Measurements from ENCODE around the gene KCNK10. TPM values are rescaled to one million over a fixed set of nuclear protein-coding genes. Genes with fewer than 3 reads are reported as not detected.

The KCNK10 gene
- total RNA-seq, 1 experiment from 2014 or later, result 0.96 TPM

DNA sequence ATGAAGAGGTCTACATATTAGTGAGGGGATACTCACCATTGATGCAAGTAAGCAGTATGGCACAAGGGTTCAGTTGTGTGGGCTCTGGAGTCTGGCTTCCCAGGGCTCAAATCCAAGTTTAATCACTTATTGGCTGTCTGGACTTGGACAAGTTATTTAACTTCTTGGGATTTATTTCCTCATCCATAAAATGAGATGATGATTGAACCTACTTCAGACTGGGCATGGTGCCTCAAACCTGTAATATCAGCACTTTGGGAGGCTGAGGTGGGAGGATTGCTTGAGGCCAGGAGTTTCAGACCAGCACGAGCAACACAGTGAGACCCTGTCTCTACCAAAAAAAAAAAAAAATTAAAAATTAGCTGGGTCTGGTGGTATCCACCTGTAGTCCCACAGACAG, 67.9 kb downstream of the KCNK10 start:
- Mint-ChIP-seq H3K27me3 (ENCODE audit: low read depth) (no peaks in the 10 kb centered on the region; the same call in 1 of the 2 replicates), H3K27ac (no peak overlapping the region), H3K4me1 (no peaks in the 10 kb centered on the region), H3K4me3 (no peak overlapping the region), H3K9me3 (no peaks in the 10 kb centered on the region), H3K36me3 (no peaks in the 10 kb centered on the region)
- ChIA-PET CTCF (no interaction called here), POLR2A (no interaction called here)
- TF ChIP-seq GABPB1 (CRISPR knock-in tag; IDR thresholded peaks at IDR 0.05), result no peak
- no peak for TF ChIP-seq CREM (CRISPR knock-in tag; IDR thresholded peaks at IDR 0.05)
- TF ChIP-seq, protein P1, sequence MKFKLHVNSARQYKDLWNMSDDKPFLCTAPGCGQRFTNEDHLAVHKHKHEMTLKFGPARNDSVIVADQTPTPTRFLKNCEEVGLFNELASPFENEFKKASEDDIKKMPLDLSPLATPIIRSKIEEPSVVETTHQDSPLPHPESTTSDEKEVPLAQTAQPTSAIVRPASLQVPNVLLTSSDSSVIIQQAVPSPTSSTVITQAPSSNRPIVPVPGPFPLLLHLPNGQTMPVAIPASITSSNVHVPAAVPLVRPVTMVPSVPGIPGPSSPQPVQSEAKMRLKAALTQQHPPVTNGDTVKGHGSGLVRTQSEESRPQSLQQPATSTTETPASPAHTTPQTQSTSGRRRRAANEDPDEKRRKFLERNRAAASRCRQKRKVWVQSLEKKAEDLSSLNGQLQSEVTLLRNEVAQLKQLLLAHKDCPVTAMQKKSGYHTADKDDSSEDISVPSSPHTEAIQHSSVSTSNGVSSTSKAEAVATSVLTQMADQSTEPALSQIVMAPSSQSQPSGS (CRISPR knock-in tag; IDR thresholded peaks at IDR 0.05; ENCODE audit: borderline replicate concordance, low read depth), result no peak
- TF ChIP-seq SMAD3 (CRISPR knock-in tag; IDR thresholded peaks at IDR 0.05; ENCODE audit: borderline replicate concordance), result no peak
- TF ChIP-seq TEAD4 (CRISPR knock-in tag; IDR thresholded peaks at IDR 0.05), result no peak
- TF ChIP-seq, protein P2, sequence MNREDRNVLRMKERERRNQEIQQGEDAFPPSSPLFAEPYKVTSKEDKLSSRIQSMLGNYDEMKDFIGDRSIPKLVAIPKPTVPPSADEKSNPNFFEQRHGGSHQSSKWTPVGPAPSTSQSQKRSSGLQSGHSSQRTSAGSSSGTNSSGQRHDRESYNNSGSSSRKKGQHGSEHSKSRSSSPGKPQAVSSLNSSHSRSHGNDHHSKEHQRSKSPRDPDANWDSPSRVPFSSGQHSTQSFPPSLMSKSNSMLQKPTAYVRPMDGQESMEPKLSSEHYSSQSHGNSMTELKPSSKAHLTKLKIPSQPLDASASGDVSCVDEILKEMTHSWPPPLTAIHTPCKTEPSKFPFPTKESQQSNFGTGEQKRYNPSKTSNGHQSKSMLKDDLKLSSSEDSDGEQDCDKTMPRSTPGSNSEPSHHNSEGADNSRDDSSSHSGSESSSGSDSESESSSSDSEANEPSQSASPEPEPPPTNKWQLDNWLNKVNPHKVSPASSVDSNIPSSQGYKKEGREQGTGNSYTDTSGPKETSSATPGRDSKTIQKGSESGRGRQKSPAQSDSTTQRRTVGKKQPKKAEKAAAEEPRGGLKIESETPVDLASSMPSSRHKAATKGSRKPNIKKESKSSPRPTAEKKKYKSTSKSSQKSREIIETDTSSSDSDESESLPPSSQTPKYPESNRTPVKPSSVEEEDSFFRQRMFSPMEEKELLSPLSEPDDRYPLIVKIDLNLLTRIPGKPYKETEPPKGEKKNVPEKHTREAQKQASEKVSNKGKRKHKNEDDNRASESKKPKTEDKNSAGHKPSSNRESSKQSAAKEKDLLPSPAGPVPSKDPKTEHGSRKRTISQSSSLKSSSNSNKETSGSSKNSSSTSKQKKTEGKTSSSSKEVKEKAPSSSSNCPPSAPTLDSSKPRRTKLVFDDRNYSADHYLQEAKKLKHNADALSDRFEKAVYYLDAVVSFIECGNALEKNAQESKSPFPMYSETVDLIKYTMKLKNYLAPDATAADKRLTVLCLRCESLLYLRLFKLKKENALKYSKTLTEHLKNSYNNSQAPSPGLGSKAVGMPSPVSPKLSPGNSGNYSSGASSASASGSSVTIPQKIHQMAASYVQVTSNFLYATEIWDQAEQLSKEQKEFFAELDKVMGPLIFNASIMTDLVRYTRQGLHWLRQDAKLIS (CRISPR knock-in tag; IDR thresholded peaks at IDR 0.05; ENCODE audit: borderline replicate concordance), result no peak
- no peak for TF ChIP-seq ZBTB21 (CRISPR knock-in tag; IDR thresholded peaks at IDR 0.05; ENCODE audit: borderline replicate concordance)
- TF ChIP-seq, protein P3, sequence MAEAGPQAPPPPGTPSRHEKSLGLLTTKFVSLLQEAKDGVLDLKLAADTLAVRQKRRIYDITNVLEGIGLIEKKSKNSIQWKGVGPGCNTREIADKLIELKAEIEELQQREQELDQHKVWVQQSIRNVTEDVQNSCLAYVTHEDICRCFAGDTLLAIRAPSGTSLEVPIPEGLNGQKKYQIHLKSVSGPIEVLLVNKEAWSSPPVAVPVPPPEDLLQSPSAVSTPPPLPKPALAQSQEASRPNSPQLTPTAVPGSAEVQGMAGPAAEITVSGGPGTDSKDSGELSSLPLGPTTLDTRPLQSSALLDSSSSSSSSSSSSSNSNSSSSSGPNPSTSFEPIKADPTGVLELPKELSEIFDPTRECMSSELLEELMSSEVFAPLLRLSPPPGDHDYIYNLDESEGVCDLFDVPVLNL (CRISPR knock-in tag; IDR thresholded peaks at IDR 0.05; ENCODE audit: borderline replicate concordance, low read depth), result no peak
- TF ChIP-seq SP1 (CRISPR knock-in tag; conservative IDR thresholded peaks at IDR 0.05), result no peak
- TF ChIP-seq GTF2I (CRISPR knock-in tag; conservative IDR thresholded peaks at IDR 0.05), result no peak
- TF ChIP-seq JUN (CRISPR knock-in tag; IDR thresholded peaks at IDR 0.05), result no peak
- TF ChIP-seq, protein P4, sequence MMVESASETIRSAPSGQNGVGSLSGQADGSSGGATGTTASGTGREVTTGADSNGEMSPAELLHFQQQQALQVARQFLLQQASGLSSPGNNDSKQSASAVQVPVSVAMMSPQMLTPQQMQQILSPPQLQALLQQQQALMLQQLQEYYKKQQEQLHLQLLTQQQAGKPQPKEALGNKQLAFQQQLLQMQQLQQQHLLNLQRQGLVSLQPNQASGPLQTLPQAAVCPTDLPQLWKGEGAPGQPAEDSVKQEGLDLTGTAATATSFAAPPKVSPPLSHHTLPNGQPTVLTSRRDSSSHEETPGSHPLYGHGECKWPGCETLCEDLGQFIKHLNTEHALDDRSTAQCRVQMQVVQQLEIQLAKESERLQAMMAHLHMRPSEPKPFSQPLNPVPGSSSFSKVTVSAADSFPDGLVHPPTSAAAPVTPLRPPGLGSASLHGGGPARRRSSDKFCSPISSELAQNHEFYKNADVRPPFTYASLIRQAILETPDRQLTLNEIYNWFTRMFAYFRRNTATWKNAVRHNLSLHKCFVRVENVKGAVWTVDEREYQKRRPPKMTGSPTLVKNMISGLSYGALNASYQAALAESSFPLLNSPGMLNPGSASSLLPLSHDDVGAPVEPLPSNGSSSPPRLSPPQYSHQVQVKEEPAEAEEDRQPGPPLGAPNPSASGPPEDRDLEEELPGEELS (CRISPR knock-in tag; IDR thresholded peaks at IDR 0.05), result no peak
- TF ChIP-seq NR1H2 (CRISPR knock-in tag; IDR thresholded peaks at IDR 0.05), result no peak
- TF ChIP-seq, protein P5, sequence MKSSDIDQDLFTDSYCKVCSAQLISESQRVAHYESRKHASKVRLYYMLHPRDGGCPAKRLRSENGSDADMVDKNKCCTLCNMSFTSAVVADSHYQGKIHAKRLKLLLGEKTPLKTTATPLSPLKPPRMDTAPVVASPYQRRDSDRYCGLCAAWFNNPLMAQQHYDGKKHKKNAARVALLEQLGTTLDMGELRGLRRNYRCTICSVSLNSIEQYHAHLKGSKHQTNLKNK (CRISPR knock-in tag; IDR thresholded peaks at IDR 0.05), result no peak
- TF ChIP-seq NR3C1 (CRISPR knock-in tag; conservative IDR thresholded peaks at IDR 0.05; ENCODE audit: low read depth), result no peak
- TF ChIP-seq, protein P6, sequence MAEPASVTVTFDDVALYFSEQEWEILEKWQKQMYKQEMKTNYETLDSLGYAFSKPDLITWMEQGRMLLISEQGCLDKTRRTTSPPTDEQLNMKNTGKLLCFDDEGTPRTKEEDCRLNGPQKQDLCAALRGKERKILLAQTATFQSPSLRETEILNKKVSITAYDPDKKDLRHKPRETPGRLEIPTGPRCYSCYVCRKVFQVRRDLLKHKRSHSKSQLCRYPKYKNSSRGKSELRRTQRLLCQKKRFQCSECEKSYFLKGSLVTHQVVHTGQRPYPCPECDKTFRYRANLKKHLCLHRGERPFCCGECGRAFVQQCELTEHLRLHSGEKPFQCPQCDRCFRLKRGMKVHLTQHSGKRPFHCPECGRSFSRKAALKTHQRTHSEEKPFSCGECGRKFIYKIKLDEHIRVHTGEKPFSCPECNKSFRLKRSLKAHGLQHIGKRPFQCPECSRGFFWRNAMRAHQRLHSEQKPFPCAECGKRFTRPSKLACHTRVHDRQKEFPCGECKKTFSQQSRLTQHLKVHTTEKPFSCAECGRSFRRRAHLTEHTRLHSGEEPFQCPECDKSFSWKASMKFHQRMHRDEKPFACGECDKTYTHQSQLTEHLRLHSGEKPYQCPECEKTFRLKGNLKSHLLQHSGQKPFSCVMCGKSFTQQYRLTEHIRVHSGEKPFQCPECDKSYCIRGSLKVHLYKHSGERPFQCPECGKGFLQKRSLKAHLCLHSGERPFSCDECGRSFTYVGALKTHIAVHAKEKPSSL (CRISPR knock-in tag; conservative IDR thresholded peaks at IDR 0.05), result no peak
- TF ChIP-seq CREB1 (CRISPR knock-in tag; IDR thresholded peaks at IDR 0.05), result no peak
- TF ChIP-seq NR2C2 (CRISPR knock-in tag; IDR thresholded peaks at IDR 0.05), result no peak
- DNase-seq (ENCODE audit: low spot score), result no peak
- no peak for ATAC-seq
